ENCODE results near the gene GPLD1. TPM values are rescaled to one million over a fixed set of nuclear protein-coding genes. Genes with fewer than 3 reads are reported as not detected.
"Not testable (repeated sequence)": the region's sequence is repeated elsewhere in the genome, so short reads cannot be mapped to it uniquely, and the experiment has no call there.

The GPLD1 gene
- total RNA-seq, 1 donor from 2014 or later, result 1.8 TPM

DNA sequence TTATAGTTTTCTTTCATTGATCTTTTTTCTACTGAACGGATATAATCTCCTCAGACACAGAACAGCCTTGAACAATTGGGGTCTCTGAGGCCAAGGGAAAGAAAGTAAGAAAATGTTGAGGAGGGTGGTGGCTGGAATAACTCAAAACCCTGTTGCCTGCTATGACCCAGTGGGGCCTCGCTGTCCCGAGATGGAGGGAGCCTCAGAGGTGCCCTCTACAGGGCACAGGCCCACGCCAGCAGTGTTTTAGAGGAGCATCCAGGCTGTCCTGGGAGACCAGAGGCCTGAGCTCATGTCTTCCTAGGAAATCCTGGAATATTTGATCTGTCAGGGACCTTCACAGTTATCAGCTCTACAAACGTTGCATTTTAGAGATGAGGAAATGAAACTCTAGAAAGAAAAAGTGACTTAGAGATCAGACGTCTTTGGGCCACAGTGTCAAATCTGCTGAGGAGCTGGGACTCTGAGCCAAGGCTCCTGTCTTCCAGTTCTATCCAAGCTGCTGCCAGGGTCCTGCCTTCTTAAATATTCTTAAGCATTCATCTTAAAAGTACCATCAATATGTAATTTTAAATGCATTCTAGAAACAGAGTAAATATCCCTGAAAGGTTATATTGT, 31.7 kb upstream of the GPLD1 start:
- H3K36me3 ChIP-seq (ENCODE audit: control insufficient read depth, insufficient read depth, low read length), result no peaks in the 10 kb centered on the region
- no peak for DNase-seq (ENCODE audit: low read depth)
- TF ChIP-seq, protein P1, sequence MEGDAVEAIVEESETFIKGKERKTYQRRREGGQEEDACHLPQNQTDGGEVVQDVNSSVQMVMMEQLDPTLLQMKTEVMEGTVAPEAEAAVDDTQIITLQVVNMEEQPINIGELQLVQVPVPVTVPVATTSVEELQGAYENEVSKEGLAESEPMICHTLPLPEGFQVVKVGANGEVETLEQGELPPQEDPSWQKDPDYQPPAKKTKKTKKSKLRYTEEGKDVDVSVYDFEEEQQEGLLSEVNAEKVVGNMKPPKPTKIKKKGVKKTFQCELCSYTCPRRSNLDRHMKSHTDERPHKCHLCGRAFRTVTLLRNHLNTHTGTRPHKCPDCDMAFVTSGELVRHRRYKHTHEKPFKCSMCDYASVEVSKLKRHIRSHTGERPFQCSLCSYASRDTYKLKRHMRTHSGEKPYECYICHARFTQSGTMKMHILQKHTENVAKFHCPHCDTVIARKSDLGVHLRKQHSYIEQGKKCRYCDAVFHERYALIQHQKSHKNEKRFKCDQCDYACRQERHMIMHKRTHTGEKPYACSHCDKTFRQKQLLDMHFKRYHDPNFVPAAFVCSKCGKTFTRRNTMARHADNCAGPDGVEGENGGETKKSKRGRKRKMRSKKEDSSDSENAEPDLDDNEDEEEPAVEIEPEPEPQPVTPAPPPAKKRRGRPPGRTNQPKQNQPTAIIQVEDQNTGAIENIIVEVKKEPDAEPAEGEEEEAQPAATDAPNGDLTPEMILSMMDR (IDR thresholded peaks at IDR 0.05; ENCODE audit: insufficient read depth, low read length, poor library complexity, severe bottlenecking), result peak; percentile 76
- no peaks in the 10 kb centered on the region for H3K27me3 ChIP-seq (ENCODE audit: control insufficient read depth, insufficient read depth, low read length)
- H3K4me3 ChIP-seq (ENCODE audit: low read depth, low read length), result no peak overlapping the region

DNA sequence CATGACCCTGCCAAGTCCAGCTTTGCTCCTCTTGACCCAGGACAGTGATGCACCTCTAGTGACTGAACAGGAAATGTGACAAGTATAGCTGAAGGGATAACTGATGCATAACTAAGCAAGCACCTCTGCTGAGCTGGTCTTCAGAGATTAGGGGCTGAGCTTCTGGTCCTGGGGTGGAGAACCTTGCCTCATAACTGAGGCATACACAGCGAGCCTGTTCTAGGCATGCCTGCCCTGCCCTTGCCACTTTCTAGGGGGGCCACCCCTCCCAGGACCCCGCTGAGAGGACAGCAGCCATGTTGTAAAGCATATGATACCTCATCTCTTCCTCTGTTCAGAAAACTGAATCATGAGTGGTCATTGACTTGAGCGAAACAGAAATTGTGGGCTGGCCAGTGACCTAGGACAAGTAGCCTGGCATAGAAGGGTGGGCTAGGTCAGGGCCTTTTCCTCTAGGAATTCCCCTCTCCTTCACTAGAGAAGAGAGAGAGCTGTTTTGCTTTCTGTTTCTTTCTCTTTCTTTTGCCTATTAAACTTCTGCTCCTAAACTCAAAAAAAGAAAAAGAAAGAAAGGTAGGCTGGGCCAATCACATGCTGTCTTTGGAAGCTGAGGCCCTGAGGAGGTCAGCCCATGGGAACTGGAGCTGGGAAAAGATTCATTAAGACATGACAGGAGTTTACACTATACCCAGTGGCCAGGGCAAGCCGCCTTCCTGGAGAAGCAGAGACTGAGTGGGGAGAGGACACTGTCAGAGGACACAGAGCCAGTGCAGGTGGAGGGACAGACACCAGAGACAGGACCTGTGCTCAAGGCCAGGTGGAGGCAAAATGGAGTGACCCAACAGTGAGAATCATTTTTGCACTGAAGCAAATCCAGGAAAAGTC, 28.5 kb upstream of the GPLD1 start:
- Histone ChIP-seq H3K36me3 (ENCODE audit: control insufficient read depth, insufficient read depth, low read length) (no peaks in the 10 kb centered on the region), H3K27me3 (ENCODE audit: control insufficient read depth, insufficient read depth, low read length) (no peaks in the 10 kb centered on the region), H3K4me3 (ENCODE audit: low read depth, low read length) (no peak overlapping the region)
- no peak for DNase-seq (ENCODE audit: low read depth)
- TF ChIP-seq, protein P1 (IDR thresholded peaks at IDR 0.05; ENCODE audit: insufficient read depth, low read length, poor library complexity, severe bottlenecking), result no peak

DNA sequence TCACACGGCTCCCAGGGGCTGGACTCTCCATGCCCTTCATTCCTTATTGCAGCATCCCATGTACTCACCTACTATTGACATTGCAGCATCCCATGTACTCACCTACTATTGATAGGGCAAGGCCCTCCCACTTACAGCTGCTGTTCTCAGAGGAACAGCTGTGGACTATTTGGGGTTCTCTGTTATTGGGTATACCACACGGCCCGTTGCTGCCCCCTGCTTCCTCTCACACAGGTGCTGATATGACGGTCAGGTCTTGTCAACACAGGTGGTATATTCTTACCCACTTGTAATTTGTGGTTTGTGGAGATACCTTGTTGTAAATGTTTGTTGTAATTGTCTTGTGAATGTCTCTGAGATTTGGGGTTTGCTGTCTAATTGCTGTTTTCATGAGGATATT, 24.2 kb upstream of the GPLD1 start:
- Histone ChIP-seq H3K4me3 (ENCODE audit: low read depth, low read length) (no peak overlapping the region), H3K27me3 (ENCODE audit: control insufficient read depth, insufficient read depth, low read length) (no peaks in the 10 kb centered on the region), H3K36me3 (ENCODE audit: control insufficient read depth, insufficient read depth, low read length) (no peaks in the 10 kb centered on the region)
- TF ChIP-seq, protein P1 (IDR thresholded peaks at IDR 0.05; ENCODE audit: insufficient read depth, low read length, poor library complexity, severe bottlenecking), result no peak
- no peak for DNase-seq (ENCODE audit: low read depth)

DNA sequence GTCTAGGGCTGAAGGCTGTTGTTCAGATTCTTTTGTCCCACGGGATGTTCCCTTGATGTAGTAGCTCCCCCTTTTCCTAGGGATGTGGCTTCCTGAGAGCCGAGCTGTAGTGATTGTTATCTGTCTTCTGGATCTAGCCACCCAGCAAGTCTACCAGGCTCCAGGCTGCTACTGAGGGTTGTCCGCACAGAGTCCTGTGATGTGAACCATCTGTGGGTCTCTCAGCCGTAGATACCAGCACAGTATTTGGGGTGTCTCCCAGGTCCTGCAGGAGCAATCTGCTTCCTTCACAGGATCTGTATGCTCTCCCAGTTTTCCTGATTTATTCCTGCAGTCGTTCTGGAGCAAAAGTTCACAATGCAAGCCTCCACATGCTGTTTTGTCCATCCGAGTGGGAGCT, 22.6 kb upstream of the GPLD1 start:
- H3K36me3 ChIP-seq (ENCODE audit: control insufficient read depth, insufficient read depth, low read length); DNase-seq (ENCODE audit: low read depth); H3K4me3 ChIP-seq (ENCODE audit: low read depth, low read length); H3K27me3 ChIP-seq (ENCODE audit: control insufficient read depth, insufficient read depth, low read length): not testable (repeated sequence)

DNA sequence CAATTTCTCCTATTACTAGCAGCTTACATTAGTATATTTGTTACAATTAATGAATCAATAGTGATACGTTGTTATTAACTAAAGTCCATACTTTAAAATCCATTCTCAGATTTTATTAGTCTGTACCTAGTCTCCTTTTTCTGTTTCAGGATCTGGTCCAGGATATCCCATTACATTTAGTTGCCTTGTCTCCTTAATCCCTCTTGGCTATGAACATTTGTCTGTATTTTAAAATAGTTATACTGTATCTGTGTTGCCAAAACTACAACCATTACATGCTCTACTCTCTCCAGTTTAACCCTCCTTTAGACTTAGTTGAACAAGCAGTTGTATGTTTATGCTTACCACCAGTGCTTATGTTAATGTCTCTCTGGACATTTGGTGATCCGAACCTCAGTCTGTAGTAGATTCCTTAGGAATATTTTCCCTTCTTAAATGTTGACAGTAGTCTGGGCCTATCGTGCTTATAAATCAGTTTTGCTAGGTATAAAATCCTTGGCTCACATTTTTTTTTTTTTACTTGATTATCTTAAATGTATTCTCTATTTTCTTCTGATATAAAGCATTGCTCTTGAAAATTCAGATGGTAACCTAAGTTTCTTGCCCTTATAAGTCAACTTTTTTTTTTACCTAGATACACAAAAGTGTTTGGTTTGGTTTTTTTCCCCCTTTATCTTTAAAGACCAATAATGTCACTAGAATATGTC, 17.6 kb upstream of the GPLD1 start:
- H3K27me3 ChIP-seq (ENCODE audit: control insufficient read depth, insufficient read depth, low read length), result no peaks in the 10 kb centered on the region
- TF ChIP-seq, protein P1 (IDR thresholded peaks at IDR 0.05; ENCODE audit: insufficient read depth, low read length, poor library complexity, severe bottlenecking), result no peak
- H3K36me3 ChIP-seq (ENCODE audit: control insufficient read depth, insufficient read depth, low read length), result no peaks in the 10 kb centered on the region
- DNase-seq (ENCODE audit: low read depth), result no peak
- H3K4me3 ChIP-seq (ENCODE audit: low read depth, low read length), result no peak overlapping the region

All from kidney epithelial cell (primary cell).